Activated CD4-positive, alpha-beta T cell treated with anti-CD3 and anti-CD28 coated beads for 24 hours (primary cell): ENCODE data around the gene TCF21.

Experiments
- DNase-seq, 2 donors: peaks; one replicate each; pipeline ENCODE4 v3.0.0-alpha.2; 2020; ENCODE audit warnings: low read depth in 2 of 2

Gene TCF21

GRCh38 chr6:133889557-133890403 lies 867 bp downstream of the TCF21 start:
- DNase-seq, result no peak

DNA sequence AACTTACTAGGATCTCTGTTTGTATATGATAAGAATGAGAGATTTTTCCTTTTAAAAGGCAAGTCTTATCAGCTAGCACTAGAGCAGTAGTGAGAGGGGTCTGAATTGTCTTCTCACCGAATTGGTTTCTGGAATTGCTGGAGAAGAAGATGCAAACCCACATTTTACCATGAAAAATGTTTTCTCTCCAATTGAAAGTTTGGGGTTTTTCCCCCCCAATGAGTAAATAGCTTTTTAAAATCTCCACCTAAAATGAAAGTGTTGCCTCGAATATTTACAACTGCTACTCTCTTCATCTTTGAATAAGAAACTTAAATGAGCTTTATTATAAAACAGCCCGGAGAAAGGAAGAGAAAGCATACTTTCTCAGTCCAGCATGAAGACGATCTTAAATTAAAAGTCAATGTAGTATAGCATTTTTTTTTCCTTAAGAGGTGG lies 1.8 kb downstream of the TCF21 start:
- DNase-seq, result no peak

DNA sequence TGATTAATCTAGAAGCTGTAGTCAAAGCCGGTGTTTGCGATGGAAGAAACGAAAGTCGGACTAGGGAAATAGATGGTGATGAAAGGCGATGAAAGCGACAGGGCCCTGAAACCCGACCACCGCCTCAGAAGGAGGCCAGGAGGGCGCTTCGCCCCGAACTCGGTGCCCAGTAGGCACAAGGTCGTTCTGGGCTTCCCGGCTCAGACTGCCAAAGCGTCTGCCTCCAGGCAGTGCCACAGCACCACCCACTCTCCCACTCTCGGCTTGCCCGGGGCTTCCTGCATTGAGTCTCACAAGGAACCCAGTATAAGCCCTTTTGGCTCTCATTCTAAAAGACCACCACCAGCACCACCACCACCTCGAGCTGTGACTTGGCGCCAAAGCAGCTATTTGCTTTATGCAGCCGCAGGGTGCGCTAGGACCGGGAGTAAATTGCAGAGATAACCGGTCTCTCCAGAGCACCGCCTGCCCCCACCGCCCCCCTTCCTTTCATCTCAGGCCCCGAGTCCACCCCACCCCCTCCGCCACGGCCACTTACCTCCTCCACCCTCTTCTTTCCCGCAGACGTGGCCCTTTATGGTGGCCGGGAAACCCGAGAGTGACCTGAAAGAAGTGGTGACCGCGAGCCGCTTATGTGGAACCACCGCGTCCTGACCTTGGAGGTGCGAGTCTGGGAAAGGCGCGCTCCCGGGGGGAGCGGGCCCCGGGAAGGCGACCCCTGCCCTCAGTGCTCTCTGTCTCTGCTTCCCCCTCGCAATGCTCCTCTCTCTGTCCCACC lies 2.4 kb downstream of the TCF21 start:
- no peak for DNase-seq

DNA sequence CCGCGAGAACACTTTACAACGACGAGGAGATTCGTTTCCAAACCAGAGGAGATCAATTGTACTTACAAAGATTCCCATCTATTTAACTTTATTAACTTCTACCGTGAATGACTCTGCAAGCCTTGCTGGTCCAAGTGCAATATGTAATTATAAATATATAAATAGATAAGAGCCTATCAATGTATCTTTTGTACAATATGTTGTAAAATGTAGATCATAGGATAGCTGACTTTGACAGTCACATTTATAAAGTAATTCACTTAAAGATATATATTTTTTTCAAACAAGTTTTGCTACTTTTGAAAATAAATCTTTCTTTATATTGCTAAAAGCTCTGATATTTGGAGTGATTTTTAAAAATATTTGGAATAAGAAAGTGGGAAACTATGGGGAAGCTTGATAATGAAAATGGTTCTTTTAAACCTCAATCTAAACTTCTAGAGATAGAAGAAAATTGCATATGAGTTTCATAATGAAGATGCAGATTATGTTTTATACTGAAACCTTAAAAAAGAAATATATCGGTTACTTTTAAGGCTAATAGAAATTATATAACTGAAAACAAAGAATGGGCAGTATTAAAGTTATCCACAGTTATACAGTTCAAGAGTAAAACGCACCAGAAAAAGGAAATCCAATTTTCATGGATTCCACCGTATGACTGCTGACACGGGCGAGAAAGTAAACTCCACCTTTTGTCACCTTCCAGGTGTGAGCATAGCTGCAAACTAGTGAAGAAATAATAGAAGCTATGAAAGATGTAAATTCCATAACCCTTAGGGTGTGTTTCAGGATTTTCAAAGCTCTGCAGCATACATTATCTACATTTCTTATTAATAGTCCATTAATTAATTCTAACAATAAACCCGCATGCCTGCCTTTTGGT lies 3.3 kb downstream of the TCF21 start:
- DNase-seq, result no peak

DNA sequence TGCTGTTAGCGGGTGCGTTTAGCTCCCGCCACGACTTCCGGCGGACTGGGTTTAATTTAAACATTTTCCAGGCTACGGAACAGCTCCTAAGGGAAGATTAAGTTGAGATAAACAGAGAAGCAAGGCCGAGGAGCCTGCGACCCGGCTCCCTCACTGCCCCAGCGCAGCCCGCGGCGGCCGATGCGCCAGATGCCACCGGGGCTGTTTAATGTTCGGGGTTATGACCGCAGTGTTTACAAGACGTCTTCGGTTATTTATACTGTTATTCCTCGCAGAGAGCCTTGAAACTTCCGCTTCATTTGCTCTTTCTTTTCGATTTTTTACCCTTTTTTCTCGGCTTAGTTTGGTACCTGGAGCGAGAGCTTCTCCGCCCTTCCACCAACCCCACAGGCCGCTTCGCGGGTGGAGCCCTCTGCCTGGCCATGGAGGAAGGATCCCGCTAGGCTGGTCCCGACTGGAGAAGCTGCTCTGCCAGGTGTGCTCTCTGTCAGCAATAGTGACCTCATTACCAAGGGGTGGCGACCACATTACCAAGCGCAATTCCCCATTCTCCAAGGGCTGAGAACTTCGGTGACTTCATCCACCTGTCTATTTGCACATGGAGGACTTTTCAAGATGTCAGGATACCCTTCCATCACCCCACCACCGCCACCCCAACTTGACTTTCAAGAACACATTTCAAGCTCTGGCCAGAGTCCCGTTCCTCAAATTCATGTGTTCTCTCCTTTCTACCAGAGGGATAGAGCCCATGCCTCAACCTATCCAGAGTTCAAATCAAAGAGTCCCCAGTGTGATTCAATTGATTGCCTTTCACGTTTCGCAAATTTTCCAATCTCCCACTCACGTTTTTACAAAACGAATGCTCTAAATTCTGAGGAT lies 4.1 kb downstream of the TCF21 start:
- no peak for DNase-seq

- DNase-seq, result no peak
Observed at GRCh38 chr6:133893946-133894345, 5.0 kb downstream of the TCF21 start.

DNA sequence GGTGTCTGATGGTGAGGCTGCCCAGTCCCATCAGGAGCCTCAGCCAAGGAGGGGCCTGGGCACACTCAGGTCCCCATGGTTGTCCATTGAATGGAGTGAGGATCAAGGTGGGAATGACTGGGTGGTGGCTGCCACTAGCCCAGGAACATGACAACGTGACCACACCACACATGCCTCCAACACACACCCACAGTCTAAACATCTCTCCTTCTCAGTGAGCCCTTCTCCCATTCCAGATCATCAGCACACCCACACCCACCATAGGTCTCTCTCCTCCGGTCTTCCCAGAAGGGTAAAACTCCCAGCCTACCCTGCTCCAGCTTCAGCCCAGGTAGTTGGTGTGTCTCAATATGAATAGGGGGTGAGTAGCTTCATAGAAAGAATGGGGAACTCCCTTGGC lies 5.5 kb downstream of the TCF21 start:
- no peak for DNase-seq

DNA sequence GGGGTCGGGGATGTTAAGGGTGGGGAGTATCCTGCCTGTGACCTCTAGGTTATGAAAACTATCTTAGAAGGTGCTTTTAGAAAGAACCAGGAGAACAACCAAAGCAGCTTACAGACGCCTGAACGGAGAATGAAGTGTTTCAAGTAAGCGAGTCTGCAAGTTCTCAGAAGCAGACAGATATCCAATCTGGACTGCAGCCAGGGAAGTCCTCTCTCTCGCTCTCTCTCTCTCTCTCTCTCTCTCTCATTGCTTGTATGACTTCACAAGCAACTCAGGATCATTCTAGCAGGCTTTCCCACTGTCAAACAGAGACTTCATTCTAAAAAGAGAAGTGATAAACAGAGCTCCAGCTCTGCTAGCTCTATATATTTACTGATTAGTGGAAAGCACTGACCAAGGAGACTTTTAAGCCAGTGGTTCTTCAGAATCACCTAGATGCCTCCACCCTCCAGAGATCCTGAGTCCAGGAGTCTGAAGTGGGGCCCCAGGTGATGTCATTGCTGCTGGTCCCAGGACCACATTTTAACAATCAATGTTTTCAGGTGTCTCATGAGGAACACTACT lies 6.0 kb downstream of the TCF21 start:
- DNase-seq, result no peak

- no peak for DNase-seq
Observed at GRCh38 chr6:133895573-133896343, 6.8 kb downstream of the TCF21 start.

DNA sequence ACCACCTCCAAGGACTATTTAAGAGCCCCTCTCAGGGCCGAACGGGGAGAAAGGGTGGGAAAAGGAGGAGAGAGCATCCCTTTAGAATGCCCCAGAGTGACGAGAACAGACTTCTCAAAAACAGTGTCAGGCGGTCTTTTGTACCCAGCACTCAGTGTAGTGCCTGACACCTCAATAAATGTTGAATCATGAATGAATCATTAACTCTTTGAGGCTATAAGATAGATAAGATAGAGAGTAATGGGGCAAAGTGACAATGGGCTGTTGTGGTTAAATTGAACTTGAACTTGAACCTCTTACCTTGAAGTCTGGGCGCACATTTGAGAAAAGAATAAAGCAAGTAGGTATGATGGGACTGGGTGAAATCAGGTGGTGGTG lies 7.4 kb downstream of the TCF21 start:
- no peak for DNase-seq

DNA sequence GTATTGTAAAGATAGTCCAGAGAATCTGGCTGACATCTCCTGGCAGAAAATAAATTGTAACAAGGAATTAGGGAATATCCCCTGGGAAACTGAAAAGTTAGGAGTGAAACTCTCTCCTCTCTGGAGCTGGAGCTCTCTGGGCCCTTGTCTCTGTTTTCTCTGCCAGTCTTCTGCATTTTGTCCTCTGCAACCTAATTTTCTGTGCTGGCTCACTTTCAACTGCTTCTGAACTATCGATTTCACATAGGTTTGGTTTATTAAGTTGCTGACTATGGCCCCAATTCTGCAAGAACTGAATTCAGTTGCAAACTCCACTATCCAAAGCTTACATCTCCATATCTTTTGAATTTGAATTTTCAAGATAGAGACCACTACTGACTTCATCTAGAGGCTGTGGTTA lies 9.3 kb downstream of the TCF21 start:
- no peak for DNase-seq

- DNase-seq, result no peak
Observed at GRCh38 chr6:133899556-133899955, 10.6 kb downstream of the TCF21 start.

- no peak for DNase-seq
Observed at GRCh38 chr6:133903855-133904254, 14.9 kb downstream of the TCF21 start.

GRCh38 chr6:133906050-133906449 lies 17.1 kb downstream of the TCF21 start:
- DNase-seq, result no peak

DNA sequence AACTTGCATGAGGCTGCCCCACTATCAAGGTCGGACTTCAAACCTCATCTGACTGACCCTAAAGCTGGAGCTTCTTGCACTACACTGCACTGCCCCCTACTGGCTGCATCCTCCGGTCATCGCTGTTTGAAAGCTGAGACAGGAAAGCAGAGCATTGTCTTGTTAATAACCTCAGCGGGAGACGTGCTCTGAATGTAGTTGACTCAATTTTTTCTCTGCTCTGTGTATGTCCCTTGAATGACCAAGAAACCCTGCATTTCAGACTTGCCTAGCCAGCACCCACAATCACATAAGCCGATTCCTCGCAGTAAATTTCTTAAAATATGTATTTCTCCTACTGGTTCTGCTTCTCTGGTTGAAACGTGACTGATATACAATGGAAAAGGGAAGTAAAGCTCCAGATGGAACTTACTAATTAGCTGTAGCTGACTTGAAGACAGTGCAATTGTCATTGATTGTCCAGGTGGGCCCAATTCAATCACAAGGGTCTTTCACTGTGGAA lies 27.8 kb downstream of the TCF21 start:
- DNase-seq, result peak; percentile 67 to 80

DNA sequence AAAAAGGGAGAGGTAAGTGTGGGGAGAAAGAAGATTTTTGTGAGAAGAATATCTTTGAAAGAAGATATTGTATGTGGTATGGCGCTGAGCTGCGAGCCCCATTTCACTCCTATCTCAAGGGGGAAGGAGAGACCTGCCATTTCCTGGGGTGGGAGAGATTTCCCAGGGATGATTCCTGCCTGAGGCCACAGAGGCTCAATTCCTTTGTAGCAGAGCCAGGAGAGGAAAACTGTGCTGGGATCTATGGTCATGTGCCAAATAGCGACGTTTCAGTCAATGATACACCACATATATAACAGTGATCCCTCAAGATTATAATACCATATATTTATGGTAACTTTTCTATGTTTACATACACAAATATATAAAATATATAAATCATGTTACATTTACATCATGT lies 28.9 kb downstream of the TCF21 start:
- no peak for DNase-seq

- DNase-seq, result no peak
Observed at GRCh38 chr6:133918208-133918930, 29.5 kb downstream of the TCF21 start.

DNA sequence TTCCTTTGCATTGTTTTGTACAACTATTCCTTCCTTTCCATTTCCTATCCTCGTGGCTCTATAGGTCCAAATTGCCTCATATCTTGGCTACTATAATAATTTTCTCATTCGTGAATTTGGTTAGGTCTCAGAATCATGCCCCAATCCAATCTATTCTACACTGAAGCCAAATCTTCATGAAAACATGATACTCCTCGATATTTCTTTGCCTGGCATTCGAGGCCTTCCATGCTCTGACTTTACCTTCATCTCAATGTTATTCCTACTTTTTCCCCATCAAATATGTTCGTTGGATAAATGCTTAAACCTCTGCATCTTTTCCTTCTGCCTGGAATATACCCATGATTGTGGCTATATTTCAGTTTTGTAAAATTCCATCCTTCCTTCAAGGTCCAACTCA lies 30.4 kb downstream of the TCF21 start:
- DNase-seq, result no peak

GRCh38 chr6:133921249-133921859 lies 32.4 kb downstream of the TCF21 start:
- DNase-seq, result peak; percentile 50 to 64
